GM18870 (cell line): ENCODE data around the gene CD2.
A peak's percentile ranks its signal among the peaks of the same experiment; 100 is the strongest.
"Not testable (repeated sequence)": the region's sequence is repeated elsewhere in the genome, so short reads cannot be mapped to it uniquely, and the experiment has no call there.

Source experiments
- ATAC-seq: cut with Tn5 transposase; IDR thresholded peaks from one replicate; pipeline ENCODE4 v1.9.1; 2021; ENCODE audit warnings: moderate library complexity; ENCODE audit not compliant: unreplicated experiment

The CD2 gene

DNA sequence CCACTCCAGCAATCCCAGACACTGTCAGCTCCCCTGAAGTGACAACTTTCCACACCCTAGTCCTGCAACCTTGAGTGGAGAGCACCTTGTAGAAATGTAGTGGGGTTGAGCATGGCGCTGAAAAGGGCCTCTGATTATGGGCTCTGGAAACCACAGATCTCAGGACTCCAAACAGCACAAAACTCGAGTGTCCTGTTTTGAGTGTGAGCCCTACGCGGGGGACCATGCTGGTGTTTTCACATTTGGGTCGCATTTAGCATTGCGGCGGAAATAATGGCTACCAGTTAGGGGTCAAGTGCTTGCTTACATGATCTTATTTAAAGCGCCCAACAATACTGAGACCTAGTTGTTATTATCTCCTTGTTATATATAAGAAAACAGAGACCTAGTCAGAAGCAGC is 1.9 kb downstream of the CD2 start:
- not testable (repeated sequence) for ATAC-seq

DNA sequence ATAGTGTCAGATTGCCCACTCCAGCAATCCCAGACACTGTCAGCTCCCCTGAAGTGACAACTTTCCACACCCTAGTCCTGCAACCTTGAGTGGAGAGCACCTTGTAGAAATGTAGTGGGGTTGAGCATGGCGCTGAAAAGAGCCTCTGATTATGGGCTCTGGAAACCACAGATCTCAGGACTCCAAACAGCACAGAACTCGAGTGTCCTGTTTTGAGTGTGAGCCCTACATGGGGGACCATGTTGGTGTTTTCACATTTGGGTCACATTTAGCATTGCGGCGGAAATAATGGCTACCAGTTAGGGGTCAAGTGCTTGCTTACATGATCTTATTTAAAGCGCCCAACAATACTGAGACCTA is 4.2 kb downstream of the CD2 start:
- ATAC-seq, result not testable (repeated sequence)

DNA sequence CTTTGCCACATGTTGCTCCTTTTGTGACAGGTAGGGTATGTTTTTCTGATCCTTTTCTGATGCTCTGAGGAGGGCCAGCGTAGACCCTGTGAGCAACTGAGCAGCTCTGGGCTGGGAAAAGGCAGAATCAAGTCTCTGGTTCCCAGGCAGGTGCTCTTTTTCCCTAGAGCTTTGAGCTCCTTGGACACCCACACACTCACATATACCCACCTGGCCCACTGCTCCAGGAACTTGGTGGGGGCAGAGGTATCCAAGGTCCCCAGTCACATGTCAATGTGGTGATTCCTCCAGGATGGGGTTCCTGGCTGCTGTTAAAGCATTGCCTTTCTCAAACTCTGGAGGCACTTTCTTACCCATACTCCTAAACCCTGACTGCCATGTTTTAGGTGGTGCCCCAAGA is 5.4 kb downstream of the CD2 start:
- ATAC-seq, result no peak

DNA sequence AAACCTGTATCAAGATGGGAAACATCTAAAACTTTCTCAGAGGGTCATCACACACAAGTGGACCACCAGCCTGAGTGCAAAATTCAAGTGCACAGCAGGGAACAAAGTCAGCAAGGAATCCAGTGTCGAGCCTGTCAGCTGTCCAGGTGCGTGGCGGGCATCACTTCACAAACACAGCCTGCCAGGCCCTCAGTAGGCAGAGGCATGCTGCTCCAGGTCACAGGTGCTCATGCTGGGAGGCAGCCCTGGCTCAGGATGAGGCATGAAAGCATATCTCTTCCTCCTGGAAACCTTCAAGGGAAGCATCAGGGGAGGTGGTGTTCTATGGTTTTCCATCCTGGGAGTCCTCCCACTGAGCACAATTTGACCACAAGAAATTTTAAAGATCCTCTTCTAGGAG is 6.3 kb downstream of the CD2 start:
- ATAC-seq, result no peak

DNA sequence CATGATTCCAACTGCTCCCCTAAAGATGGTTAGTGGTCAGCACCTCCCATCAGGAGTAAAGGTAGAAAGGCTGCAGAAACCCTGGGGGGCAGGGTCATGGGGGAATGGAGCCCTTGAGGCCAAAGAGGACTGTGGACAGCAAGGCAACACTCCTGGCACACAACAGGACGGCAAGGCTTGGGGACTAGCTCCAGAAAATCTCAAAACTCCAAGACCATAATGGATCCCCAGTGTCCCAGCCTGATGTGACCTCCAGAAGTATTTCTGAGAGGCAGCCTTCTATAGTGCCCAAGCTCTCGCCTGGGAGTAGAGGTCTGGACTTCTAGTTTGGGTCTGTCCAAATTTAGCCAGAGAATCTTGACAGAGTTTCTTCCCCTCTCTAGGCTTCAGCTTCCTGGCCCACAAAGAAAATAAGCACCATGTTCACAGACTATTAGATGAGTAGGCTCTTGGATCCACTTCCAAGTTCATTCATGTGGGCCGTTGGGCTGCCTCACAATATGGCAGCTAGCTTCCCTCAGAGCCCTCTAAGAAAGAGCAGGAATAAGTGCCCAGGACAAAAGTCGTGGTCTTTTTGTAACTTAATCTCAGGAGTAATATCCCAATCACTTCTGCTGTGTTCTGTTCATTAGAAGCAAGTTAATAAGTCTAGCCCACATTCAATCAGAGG is 6.9 kb downstream of the CD2 start:
- ATAC-seq, result no peak

DNA sequence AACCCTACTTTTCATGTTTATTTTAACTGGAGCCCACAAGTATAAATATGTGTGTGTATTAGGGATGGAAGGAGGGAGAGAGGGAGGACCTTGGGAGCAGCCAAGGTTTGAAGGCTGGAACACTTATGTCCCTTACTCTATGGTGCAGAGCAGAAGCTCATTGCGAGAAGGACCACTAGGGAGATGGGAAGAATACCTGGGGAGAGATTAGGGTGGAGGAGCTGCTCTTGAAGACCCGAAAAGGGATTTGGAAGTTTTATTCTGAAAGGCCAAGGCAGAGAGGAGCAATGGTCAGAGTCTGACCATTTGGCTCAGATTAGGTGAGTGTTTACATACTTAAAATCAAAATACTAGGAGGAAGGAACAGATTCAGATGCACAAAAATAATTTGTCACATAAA is 8.1 kb downstream of the CD2 start:
- no peak for ATAC-seq

DNA sequence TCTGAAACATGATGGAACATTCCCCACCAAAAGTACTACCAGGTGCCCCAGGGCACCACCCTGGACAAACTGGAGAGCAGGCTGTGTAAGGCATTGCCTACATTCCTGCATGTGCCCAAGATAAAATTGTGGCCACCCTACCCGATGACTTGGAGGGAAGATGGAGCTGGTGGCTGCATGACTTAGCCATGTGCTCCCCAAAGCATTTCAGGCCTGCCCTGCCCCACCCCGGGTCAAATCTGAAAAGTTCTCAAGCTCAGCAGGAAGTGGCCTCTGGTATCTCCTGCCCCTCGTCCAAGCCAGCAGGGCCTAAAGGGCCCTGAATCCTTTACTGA is 8.5 kb downstream of the CD2 start:
- no peak for ATAC-seq

DNA sequence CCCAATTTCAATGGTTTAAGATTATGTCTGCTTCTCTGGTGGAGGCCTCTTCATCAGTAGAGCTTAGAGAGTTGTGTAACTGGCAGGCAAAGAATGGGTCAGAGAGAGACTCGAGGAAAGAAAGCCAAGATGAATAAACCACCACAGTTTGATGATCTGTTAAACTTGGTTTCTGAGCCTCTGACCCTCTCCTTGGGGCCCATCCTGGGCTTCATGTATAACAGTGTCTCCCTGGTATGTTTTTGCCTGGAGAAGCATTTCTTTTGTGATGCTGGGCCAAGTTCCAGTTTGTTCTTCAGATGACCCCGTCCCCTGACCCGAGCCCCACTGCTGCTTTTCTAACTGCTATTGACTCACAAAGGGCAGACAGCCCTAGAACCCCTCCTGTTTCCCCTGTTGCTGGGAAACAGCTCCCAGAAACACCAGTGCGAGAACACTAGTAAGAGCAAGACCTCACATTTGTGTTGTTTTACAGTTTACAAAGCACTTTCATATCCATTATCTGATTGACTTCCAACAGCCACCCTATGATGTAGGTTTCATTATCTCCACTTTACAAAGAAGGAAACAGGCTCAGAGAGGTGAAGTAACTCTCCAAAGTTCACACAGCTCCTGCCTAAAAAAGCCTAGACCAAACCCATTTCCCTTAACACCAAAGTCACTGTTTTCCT is 9.0 kb downstream of the CD2 start:
- ATAC-seq, result no peak

DNA sequence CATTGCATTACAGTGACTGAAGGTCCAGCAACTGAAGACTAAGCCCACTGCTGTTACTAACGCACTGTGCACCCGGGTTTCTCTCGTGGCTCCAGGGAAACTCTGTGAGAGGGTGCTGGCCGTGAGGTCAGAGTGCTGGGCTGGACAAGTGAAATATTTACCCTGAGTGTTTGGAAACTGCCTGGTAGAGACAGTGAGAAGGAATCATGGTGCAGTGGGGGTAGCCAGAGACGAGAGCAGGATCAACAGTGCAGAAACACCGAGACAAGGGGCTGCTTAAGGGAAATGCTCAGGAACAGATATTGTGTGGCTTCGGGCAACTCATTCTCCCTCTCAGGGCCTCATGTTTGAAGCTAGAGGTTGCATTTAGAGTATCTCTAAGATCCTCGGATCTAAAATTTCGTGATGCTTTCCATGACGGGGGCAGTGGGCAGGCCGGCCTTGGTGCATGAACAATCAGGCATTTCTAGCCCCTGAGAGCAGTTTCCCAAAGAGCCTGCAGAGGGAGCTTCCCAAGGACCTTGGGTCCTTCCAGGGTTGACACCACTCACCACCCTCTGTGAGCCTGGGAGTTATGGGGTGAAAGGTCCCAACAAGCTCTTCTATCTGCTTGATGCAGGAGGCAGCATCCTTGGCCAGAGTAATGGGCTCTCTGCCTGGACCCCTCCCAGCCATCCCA is 9.7 kb downstream of the CD2 start:
- ATAC-seq, result no peak

DNA sequence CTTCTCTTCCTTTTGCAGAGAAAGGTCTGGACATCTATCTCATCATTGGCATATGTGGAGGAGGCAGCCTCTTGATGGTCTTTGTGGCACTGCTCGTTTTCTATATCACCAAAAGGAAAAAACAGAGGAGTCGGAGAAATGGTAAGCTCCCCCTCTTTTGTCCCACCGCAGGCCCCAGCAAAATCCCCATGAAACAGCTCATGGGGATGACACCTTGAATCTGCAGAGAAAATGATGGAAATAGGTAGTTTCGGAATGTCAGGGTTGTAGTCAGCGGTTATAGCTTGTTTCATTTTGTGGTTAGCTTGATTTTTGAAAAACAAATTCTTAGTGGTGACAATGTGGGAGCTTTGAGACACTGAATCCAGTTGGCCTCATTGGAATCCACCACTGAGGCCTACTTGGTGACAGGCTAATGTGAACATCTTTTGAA is 10.3 kb downstream of the CD2 start:
- no peak for ATAC-seq

DNA sequence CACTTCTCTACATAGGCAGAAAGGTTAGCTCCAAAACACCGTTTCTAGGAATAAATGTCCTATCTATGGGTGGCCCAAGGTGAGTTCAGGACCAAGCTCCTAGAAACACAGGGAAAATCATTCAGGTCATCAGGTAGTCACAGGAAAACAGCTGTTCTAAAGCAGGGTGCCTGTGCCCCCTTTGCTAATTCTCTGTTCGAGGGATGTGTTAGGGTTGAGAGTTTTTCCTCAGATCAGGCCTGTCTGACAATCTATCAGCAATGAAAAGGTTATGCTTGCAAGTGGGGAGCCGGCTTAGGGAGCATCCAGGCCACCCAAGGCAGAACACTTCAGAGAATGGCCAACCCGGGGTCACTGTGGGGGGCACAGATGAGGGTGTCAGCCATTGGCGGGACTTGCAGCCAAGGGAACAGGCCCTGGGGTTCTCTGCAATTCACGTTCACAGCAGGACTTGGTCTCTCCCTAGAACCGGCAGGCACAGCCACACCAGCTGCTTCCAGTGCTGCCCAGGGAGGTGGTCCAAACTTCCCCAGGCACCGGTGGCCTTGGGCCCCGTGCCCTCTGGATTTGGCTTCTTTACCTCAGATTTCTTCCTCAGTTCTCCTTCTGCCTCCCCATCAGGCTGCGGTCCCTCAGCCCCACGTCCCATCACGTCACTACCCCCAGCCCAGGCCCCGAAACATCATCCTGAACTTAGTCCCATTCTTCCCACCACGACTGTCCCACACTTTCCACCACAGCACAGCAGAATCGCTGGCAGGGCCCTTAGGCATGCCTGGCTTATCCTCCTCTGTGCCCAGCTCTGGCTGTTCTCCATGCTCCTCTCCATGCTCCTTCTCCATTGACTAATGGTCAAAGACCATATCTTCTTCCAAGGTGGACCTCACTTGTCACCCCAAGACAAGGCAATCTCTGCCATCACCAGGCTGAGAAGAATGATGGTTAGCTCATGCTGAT is 11.0 kb downstream of the CD2 start:
- ATAC-seq, result no peak

DNA sequence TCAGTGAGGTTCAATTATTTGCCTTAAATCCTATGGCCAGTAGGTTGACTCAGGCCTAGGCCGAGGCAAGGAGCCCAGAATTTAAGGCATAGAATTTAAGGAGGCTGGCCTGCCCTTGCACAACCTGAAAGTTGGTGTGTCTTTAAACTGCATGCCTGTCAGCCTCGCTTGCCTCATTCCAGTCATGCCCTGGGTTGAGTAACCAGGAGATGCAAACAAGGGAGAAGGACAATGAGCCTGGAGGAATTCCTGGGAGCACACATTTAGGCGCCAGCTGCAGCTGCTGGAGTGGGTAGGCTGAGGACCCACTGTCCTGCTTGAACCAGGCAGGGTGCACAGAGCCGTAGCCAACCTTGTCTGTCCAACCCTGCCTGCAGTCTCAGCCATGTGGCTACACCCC is 11.7 kb downstream of the CD2 start:
- no peak for ATAC-seq

DNA sequence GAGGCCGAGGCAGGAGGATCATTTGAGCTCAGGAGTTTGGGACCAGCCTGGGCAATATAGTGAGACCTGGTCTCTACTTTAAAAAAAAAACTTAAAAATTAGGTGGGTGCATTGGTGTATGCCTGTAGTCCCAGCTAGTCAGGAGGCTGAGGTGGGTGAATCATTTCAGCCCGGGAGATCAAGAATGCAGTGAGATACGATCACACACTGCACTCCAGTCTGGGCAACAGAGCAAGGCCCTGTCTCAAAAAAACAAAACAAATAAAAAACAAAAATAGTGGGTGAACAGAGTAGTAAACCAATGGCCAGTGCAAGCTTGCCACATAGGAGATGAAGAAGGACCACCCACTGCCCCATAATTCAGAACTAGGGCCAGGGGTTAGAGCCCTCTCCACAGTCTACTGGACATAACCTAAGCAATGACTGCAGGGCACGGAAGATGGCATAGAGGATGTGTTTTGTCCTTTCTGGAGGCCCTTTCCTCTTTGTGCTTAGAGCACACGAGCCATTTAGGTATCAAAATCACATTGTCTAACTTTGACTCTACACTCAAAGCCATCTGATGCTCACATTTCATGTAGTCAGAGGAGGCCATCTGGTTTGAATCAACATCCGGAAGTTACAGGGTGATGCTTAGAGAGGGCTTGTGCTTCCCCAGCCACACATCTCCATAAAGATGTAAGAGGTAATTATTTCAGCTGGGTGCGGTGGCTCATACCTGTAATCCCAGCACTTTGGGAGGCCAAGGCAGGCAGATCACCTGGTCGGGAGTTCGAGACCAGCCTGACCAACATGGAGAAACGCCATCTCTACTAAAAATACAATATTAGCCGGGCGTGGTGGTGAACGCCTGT is 12.6 kb downstream of the CD2 start:
- ATAC-seq, result no peak

DNA sequence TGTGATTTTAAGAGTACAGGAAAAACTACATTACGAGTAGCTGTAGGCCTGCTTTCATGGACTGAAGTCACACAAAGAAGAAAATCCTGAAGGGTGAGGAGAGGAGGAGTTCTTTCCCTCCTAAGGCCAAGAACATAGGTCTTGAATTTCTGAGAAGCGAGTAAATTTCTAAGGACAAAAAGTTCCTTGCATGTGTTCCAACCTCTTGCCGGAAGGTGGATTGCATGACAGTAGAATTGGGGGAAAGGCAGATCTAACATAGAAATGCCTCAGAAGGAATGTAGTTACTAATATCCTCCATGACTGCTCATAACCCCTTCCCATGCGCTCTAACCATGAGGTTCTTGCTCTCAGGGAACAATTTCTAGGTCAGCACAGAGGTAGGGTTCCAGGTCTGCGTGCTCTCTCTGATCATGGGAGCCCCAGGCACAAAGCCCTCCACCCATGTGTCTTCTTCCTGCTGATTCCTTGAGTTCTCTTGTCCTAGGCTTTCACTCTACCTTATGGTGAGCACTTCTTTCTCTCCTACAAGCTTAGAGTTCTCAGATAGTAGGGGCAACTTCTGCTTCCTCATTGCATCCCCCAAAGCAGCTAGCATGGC is 13.7 kb downstream of the CD2 start:
- no peak for ATAC-seq

DNA sequence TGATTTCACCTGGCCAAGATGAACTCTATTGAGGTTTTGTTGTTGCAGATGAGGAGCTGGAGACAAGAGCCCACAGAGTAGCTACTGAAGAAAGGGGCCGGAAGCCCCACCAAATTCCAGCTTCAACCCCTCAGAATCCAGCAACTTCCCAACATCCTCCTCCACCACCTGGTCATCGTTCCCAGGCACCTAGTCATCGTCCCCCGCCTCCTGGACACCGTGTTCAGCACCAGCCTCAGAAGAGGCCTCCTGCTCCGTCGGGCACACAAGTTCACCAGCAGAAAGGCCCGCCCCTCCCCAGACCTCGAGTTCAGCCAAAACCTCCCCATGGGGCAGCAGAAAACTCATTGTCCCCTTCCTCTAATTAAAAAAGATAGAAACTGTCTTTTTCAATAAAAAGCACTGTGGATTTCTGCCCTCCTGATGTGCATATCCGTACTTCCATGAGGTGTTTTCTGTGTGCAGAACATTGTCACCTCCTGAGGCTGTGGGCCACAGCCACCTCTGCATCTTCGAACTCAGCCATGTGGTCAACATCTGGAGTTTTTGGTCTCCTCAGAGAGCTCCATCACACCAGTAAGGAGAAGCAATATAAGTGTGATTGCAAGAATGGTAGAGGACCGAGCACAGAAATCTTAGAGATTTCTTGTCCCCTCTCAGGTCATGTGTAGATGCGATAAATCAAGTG is 14.3 kb downstream of the CD2 start:
- no peak for ATAC-seq

DNA sequence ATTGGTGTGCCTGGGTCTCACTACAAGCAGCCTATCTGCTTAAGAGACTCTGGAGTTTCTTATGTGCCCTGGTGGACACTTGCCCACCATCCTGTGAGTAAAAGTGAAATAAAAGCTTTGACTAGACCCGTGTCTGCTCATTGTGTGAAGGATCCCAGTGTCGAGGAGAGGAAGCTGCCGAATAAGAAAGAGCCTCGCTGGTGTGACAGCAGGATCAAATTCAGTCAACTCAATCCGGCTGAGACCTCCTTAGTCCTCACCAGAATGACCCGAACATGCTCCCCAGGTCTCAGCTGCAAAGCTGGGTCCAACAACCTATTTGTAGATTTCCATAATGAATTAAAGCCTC is 14.8 kb downstream of the CD2 start:
- no peak for ATAC-seq

DNA sequence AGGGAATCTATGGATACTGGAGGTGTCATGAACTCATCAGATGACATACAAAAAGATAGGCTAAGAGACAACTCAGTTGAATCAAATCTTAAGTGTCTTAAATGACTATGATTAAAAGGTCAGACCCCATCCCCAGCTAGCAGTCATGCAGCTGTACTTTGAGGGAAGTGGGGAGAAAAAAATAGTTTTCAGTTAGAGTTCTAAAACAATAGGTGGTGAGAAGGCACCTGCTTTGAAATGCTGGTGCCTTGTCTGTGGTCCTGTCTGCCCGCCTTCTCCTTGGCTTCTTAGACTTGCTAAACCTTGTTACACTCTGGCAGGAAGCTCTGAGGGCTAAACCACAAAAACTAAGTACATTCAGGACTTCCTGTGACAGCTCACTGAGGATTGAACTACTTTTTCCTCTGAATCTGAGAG is 15.3 kb downstream of the CD2 start:
- ATAC-seq, result peak; percentile 72

DNA sequence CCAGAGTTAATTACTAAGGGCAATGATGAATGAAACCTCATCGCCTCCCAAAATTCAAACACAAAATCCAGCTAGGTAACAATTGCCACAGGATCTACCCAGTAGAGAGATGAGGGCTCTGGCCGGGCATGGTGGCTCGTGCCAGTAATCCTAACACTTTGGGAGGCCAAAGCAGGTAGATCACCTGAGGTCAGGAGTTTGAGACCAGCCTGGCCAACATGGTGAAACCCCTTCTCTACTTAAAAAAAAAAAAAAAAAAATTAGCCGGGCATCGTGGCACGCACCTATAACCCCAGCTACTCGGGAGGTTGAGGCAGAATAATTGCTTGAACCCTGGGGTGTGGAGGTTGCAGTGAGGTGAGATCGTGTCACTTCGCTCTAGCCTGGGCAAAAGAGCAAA is 15.8 kb downstream of the CD2 start:
- no peak for ATAC-seq

DNA sequence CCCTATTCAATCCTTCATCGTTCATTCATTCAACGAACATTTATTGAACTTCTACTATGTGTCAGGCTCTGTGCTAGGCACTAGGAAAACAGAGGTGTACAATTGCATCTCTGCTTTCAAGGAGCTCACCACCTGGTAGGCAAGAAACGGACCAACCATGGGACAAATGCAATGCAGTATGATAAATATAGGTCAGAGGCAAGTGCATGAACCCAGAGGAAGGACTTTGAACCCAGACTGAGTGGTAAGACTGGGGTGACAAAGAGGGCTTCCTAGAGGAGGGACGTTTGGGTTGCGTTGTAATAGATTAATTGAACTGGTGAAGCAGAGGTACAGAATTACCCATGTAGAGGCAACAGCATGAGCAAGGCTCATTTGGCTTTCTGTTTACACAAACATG is 16.4 kb downstream of the CD2 start:
- ATAC-seq, result no peak
